ENCODE results near the gene FANCC.

Gene FANCC

DNA sequence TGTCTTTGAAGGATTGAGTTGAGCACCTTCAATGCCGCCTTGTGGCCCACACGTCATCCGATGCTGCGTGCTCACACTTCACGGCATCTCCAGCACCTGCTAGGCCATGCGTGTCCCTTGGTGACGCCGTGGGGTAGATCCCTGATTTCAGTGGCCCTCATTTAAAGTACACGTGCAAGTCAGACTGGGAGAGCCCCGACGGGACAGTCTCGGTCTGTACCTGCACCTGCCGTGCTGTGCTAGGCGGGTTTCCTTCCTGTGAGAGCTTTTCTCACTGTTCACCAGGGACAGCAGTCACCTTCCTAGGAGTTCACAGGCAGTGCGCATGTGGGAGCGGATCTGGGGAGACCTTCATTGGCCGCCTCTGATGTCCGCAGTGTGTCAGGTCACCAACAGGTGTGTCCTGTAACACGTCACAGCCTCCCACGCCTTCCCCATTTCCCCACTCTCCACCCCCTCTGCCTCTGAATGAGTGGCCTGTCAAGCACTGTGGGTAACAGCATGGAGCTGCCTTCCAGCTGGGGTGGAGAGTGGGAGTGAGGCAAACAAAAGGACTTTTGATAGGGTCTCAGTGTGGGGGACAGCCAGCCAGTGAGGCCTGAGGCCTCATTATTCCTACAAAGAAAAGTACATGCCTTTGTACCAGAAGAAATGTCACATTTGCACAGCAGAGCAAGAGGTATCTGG is 236.4 kb downstream of the FANCC start:
- DNase-seq, result no peak

DNA sequence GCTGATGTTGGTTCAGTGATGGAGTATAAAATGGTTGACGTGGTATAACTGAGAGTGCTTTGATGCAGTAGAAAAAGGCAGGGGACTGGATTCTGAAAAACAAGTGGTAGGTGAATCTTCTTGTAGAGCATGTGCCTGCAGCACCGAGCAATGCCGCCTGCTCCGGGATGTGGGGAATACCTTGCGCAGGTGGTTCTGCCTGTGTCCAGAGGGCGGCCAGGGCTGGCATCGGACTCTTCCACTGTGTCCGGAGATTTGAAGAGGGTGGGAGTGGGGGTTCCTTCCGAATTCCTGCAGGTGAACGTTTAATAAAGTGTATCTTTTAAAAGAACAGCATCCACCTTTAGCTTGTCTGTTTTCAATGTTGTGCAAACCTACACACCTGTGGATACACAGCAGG is 238.0 kb downstream of the FANCC start:
- DNase-seq, result no peak

DNA sequence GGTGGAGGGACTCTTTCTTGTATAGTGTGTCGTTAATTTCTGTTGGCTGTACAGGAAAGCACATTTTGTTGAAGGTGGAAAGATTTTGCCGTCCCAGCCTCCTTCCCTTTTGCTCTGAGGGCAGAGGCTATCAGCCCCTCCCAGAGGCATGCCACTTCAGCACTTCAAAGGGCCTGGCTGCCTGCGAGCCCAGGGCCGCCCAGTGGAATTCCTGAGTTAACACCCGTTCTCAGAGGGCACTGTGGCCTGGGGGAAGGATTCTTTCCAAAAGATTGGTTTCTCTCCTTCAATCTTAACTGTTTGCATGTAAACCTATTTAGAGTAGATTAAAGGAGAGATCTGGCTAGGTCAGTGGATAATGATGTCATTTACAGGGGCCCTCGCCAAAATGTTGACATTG is 238.6 kb downstream of the FANCC start:
- no peak for DNase-seq

DNA sequence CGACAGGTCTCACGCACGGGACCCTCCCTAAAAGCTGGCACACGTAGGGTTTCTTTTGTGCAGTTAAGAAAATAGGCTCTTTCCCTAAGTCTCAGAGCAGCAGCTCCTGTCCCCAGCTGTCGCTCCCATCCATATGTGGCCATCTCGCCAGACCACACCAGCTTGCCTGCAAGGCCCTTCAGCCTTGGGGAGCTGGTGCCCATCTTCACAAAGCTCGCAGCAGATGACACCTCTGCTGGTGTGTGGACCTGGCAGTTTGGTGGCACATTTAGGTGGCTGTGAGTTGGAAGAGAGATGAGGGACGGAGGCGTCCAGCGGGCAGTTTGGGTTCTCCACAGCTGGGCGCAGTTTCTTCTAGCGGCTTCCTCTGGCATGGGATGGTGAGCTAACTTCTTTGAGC is 239.0 kb downstream of the FANCC start:
- DNase-seq, result no peak

DNA sequence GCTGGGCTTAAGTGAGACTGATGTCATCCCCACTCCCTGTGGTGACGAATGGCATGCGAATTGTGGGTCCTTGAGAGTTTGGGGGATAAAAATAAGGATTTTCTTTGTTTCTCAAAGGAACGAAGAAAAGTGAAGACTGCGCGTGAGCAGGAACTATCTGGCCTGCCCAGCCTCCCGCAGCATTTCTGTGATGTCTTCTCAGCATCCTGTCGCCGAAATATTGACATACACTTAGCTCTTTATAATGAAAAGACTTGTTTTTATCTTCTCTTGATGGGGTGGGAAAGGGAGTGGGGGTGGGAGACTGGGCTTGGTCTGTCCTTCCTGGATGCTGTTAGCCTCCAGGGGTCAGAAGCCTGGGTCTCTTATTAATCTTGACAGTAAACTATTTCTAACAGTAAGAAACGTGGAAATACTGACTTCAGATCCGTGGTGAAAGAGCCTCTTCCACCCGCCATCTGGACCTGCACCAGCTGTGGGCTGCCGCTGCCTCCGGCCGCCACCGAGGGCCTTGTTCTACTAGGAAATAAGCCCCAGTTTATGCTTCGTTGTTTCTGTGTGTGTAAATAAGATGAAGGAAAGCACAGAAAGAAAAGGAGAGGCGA is 239.6 kb downstream of the FANCC start:
- no peak for DNase-seq

DNA sequence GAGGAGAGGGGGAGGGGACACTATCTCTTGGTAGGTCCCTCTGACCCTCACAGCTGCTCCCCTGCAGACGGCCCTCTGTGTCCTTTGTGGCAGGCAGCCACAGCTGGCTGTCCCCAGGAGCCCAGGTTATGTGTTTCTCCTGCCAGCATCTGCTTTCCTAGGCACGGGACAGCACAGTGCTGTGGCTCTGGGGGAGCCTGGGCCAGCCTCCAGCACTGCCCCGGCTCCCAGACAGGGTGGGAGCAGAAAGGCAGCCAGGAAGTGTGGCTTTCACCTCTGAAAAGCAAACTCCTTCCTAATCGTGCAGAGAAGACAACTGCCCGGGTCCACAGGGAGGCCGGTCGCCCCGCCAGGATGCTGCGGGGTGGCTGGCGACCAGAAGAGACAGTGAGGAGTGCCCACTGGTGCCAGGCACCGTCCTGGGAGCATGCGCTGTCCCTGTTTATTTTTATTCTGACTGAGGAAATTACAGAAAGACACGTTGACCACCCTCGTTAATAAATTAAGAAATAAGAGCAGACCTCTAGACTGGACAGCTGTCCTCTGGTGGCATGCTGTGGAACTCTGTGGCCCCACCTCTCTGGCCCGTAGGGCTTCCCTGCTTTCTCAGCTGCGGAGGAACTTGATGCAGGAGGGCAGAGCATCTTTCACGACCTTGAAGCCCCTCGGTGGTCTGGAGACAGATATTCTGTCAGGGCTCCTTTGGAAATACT is 240.3 kb downstream of the FANCC start:
- no peak for DNase-seq

DNA sequence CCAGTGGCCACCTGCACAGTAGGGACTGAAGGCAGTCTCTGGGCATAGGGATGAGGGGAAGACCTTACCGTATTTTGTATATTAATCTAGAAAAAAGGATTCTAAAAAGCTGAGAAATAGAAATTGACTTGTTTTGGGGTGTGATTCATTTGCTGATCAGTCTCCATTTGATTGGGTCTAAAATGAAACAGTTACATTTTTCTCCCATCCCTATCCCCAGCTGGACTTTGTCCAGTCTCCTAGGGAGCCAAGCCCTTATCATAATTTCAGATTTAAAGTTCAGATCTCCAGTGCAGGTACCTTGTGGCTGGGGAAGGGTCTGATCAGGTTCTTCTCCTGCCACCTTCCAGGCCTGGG is 240.8 kb downstream of the FANCC start:
- no peak for DNase-seq

DNA sequence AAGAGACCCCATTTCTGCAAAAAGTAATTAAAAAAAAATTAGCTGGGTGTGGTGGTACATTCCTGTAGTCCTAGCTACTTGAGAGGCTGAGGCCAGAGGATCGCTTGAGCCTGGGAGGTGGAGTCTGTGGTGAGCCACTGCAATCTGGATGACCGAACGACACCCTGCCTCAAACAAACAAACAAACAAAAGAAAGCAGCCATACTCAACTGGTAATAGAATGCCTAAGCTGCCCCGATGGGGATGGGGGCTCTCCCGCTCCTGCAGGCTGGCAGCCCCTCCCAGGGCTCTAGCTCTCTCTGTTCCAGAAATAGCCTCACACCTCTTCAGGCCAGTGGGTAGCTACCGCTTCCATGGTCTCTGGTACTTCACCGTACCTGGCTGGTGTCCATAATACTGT is 241.8 kb downstream of the FANCC start:
- no peak for DNase-seq

DNA sequence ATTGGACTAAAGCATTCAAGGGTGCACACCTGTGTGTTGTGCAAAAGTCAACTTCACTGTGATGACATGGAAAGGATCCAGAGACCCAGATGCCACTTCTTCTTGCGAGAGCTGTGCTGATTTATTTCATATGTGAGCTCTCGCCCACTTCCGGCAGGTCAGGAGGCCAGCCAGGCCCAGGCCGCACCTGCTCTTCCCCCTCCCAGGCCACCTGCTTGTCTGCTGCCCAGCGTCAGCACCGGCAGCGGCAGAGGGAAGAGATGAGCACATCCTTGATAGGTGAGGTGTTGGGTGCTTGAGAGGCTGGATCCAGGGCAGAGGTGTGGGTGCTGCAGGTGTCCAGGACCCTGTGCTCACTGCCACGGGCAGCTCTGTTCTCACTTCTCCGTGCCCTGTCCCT is 242.9 kb downstream of the FANCC start:
- DNase-seq, result no peak

DNA sequence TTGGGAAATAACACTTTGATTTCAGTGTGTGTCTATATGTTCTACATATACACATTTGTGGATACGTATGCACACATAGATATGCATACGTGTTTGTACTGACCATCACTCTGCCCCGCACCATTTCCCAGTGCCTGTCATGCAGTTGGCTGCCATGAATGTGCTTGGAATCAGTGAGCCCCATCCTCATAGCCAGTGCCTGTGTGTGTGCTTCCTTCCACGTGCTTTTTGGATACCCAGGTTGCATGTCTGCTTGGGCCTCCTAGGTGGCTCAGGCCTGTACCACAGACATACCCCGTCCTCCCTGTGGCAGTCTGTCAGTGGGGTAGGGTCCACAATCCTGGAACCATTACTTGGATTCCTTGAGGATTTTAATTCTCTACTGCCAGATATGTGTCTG is 243.6 kb downstream of the FANCC start:
- DNase-seq, result no peak

DNA sequence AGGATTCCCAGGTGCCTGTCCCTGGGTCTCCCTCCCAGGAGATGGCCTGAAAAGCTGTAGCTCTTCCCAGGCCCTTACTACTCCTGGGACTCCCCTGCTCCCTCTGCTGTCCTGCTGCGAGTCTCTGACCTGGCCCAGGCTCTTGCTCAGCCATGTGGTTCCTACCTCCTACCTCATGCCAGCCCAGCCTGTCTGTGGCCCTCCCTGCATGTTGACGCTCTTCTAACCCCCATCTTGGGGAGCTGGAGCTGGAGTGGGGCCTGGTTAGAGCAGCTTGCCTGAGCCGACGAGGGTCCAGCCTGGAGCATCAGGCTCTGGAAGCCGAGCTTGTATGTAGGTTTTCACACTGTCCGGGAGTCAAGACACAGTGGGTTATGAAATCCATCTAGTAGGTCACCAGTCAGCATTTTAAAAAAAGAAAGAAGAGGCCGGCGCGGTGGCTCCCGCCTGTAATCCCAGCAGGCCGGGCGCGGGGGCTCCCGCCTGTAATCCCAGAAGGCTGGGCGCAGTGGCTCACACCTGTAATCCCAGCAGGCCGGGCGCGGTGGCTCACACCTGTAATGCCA is 244.4 kb downstream of the FANCC start:
- DNase-seq, result no peak

DNA sequence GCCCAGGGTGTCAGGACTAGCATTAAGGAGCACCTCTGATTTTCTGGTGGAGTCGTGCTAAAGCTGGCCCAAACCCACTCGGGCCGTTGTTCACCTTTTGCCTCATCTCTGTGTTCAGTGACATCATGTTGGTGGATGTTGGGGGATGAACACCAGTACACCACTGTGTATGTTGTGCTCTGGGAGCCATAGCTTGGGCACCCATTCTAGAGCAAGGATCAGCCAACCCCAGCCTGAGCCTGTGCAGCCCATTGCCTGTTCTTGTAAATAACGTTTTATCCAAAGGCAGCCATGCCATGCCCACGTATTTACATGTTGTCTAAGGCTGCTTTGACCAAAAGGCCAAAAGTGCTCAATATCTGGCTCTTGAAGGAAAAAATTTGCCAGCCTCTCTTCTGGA is 245.6 kb downstream of the FANCC start:
- DNase-seq, result no peak

DNA sequence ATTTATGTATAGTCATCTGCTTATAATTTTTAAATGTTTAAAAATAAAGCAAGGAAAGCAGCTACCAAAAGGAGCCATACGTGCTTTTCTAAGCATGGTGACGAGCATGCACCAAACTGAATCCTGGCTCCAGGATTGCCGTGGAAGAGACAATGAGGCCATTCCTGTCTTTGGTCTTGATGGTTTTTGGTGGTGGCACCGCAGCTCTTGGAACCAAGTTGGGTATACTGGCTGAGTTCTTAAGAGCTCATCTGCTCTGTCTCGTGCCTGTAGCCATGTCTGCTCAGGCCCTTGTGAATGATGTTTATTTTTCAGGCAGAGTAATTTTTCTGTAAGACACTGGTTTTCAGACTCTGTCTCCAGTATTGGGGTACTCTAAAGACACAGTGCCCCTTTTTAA is 246.1 kb downstream of the FANCC start:
- DNase-seq, result no peak

DNA sequence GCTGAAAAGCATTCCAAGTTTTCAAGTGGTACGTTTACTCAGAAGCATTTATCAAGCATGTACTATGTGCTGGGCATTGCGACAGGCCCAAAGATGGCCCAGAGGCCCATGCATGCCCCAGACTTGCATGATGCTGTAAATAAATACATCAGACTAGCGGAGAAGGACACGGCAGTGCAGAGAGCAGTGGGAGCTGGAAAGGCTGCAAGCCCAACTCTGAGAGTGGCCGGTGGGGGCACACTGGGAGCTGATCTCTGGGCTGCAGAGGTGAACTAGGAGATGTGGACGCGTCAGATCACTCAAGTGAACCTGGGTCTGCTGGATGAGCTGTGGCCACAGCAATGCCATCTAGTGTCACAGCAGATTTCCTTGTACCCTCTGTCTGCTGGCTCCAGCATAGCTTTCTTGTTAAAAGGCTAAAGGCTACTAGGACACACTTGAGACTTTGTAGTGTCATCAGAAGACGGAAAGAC is 246.9 kb downstream of the FANCC start:
- no peak for DNase-seq

DNA sequence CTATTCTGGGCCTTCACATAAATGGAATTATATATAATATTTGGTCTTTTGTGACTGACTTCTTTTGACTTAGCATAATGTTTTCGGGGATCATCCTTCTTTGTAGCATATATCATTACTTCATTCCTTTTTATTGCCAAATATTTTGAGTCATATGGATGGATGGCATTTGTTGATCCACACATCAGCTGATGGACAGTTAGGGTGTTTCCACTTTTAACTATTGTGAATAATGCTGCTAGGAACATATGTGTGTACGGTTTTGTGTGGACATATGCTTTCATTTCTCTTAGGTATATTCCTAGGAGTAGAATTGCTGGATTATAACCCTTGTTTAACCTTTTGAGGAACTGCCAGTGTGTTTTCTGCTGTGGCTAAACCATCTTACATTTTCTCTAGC is 249.6 kb downstream of the FANCC start:
- DNase-seq, result no peak

DNA sequence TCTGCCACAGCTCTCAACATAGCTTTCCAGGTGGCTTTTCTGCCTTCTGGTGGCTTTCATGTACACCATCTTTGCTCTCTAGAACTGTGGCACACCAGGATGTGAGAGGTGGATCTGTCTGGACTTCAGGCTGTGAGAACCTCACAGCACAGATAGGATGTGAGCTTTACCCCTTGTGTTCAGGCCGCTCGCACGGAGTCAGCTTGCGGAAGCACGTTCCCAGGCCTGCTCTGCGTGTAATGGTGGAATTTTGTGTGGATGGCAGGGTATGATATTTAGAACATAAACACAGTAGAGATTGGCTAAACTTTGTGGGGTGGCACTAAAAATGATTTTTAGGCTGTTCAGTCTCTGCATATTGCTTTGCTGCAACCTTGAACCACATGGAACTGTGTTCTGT is 250.5 kb downstream of the FANCC start:
- DNase-seq, result no peak

DNA sequence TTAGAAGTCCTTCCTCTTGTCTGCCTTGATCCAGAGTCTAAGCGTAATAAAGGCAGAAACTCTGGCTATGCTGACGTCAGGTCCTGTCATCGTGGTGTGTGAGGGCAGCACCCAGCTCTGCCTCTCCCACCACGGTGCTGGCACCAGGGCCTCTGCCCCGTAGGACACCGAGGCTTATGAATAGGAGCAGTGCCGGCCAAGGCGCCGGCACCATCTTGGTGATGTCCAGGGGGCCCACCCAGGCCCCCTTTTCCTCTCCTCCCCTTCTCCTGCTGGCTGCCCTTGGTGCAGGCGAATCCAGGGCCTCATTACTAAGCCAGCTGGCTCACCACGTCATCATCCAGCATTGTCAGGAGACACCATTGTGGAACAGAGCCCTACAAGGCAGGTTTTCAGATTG is 252.3 kb downstream of the FANCC start:
- DNase-seq, result no peak

DNA sequence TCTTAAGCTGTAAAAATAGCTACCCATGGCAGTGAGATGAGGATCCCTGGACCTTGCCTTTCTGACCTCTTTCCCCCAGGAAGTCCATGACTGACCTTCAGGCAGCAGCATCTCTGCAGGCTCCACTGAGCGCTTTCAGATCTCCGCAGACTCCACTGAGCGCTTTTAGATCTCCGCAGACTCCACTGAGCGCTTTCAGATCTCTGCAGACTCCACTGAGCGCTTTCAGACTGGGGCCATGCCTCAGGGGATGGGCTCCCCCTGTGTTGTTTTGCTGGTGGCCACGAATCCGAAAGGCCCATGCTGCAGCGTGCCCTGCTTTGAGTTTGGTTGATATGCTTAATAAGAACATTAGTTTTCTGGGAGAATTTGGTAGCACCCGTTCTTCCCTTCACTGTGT is 254.2 kb downstream of the FANCC start:
- no peak for DNase-seq

DNA sequence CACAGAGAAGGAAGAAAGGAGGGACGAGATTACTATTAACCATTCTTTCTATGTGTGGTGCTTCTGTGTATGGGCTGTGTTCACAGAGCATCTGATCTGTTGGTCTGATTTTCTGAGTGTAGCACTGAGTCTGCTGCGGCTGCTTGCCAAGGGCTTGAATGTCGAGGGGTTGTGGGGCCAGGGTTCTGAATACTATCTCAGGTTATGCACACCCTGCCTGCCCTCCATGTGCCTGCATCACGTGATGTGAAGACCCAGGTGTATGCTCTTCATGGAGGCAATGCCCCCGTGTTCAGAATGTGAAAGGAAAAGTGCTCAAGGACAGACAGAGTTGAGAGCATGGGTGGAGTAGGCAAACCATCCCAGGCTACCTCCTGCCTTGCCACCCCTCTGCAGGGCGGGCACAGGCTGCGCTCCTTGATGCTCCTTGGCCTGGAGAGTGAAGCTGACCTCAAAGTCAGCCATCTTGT is 254.9 kb downstream of the FANCC start:
- no peak for DNase-seq

DNA sequence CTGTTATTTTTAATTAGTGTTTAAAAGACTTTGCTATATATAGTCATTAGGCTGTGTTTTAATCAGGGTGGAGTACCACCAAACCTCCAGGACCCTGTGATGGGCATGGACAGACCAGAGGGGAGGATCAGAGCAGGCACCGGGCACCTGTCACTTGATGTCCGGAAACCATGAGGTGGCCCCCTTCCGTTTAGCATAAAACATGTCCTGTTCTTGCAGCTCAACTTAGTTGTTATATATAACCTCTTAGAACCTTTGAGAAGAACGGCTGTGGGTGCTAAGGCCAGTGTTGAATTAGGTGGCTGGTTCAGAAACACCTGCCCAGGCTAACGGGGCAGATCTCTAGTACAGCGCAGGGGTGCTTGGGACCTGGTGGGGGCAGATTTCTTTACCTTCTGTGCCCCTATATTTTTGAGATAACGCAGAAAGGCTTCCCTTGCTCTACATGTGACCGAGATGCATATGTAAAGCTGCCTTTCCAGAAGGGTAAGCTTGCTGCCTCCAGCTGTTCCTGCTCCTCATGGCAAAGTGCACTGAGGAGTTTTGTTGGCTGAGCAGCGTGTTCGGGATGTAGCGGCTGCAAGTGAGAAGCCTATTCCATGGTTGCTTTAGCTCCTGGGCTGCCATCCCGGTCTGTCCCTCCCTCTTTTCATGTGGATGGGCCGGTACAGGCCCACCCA is 255.5 kb downstream of the FANCC start:
- no peak for DNase-seq

DNA sequence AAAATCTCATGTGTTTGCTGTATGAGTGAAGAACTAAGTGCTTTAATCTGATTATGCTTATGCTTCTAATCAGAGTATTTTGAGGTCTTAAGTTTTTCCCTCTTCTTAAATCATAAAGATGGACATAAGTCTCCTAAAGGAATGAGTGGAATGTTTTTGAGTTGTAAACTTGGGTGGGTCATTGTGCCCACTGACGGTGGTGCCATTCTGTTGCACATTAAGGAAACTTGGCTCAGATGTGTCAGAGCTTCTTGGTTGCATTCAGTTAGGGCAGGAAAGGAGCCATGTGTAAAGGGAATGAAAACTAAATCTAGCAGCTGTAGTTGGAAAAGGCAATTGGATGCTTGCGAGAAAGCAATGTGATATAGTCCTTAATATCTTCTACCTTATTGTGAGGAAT is 256.6 kb downstream of the FANCC start:
- no peak for DNase-seq

DNA sequence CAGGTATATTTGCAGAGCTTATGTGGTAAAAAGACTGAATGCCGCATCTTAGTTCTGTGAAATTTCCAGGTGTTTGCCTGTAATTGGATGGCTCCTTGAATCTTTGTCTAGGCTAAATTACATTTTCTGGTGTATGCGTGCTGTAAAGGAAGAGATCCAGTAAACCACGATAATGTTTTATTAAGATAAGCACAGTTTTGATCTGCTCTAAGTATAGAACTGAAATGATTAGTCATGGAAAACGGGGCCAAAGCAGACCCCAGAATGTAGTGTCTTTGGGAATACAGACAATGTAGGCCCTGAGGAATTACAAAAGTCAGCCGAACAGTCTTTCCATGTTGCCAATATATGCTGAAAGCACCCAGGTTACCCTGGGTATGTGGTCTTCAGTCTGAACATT is 257.3 kb downstream of the FANCC start:
- DNase-seq, result no peak

DNA sequence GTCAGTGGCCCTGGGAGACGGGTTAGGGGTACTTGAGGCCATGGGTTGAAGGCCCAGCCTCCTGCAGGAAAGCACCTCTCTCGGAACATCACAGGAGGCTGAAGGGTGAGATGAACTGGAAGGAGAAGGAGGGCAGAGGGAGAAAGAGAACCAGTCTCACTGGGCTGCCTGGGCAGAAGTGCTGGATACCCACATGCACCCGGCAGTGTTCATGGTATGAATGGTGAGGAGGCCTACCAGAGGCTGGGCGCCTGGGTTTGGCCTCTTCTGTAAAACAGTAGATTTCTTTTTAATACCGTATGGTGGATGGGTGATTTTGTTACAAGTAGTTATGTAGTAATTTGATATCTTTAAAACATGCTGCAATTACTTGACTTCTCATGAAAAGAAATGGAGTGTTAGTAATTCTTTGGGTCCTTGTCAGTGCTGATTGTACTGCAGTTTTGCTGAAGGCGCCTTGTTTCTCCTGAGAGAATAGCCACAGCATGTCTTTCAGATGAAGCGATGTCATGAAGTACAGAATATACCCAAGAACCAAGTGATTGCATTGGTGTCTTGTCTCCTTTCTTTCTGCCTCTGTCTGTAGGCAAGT is 258.6 kb downstream of the FANCC start:
- DNase-seq, result no peak
